ENCODE results near the gene UGT1A6. TPM values are rescaled to one million over a fixed set of nuclear protein-coding genes. Genes with fewer than 3 reads are reported as not detected.
A peak's percentile ranks its signal among the peaks of the same experiment; 100 is the strongest.

The UGT1A6 gene
- total RNA-seq, 1 donor from 2014 or later, result 134 TPM

GRCh38 chr2:233764761-233765160, 72.1 kb downstream of the UGT1A6 start:
- DNase-seq (ENCODE audit: low spot score), result no peak

GRCh38 chr2:233766416-233766815, 73.7 kb downstream of the UGT1A6 start:
- no peak for DNase-seq (ENCODE audit: low spot score)

- no peak for DNase-seq (ENCODE audit: low spot score)
Measured at GRCh38 chr2:233768076-233768475, 75.4 kb downstream of the UGT1A6 start.

GRCh38 chr2:233769260-233769659, 76.6 kb downstream of the UGT1A6 start:
- DNase-seq (ENCODE audit: low spot score), result no peak

- DNase-seq (ENCODE audit: low spot score), result no peak
Measured at GRCh38 chr2:233772153-233772552, 79.5 kb downstream of the UGT1A6 start.

- no peak for DNase-seq (ENCODE audit: low spot score)
Measured at GRCh38 chr2:233772583-233772982, 79.9 kb downstream of the UGT1A6 start.

GRCh38 chr2:233773854-233774253, 81.2 kb downstream of the UGT1A6 start:
- DNase-seq (ENCODE audit: low spot score), result no peak

- no peak for DNase-seq (ENCODE audit: low spot score)
Measured at GRCh38 chr2:233775414-233775813, 82.7 kb downstream of the UGT1A6 start.

- DNase-seq (ENCODE audit: low spot score), result no peak
Measured at GRCh38 chr2:233778030-233778429, 85.3 kb downstream of the UGT1A6 start, which contains the start of gene MROH2A. Gene MROH2A (plus strand): TSS chr2:233778330. CDS start chr2:233779359, 1,029 bp downstream.

- no peak for DNase-seq (ENCODE audit: low spot score)
Measured at GRCh38 chr2:233779722-233780121, 87.0 kb downstream of the UGT1A6 start.

- DNase-seq (ENCODE audit: low spot score), result no peak
Measured at GRCh38 chr2:233780771-233781170, 88.1 kb downstream of the UGT1A6 start.

- DNase-seq (ENCODE audit: low spot score), result no peak
Measured at GRCh38 chr2:233789554-233789953, 96.9 kb downstream of the UGT1A6 start.

- DNase-seq (ENCODE audit: low spot score), result no peak
Measured at GRCh38 chr2:233791151-233791882, 98.6 kb downstream of the UGT1A6 start.

- no peak for DNase-seq (ENCODE audit: low spot score)
Measured at GRCh38 chr2:233791883-233792329, 99.2 kb downstream of the UGT1A6 start.

- DNase-seq (ENCODE audit: low spot score), result no peak
Measured at GRCh38 chr2:233792720-233793119, 100.0 kb downstream of the UGT1A6 start.

- DNase-seq (ENCODE audit: low spot score), result no peak
Measured at GRCh38 chr2:233793465-233794127, 100.9 kb downstream of the UGT1A6 start.

- no peak for DNase-seq (ENCODE audit: low spot score)
Measured at GRCh38 chr2:233794128-233794658, 101.5 kb downstream of the UGT1A6 start.

- DNase-seq (ENCODE audit: low spot score), result no peak
Measured at GRCh38 chr2:233795735-233796171, 103.1 kb downstream of the UGT1A6 start.

GRCh38 chr2:233796254-233796653, 103.6 kb downstream of the UGT1A6 start:
- DNase-seq (ENCODE audit: low spot score), result no peak

- peak; percentile 25 for DNase-seq (ENCODE audit: low spot score)
Measured at GRCh38 chr2:233798335-233799086, 105.8 kb downstream of the UGT1A6 start.

- peak; percentile 37 for DNase-seq (ENCODE audit: low spot score)
Measured at GRCh38 chr2:233799087-233799665, 106.5 kb downstream of the UGT1A6 start.

- no peak for DNase-seq (ENCODE audit: low spot score)
Measured at GRCh38 chr2:233799716-233800115, 107.0 kb downstream of the UGT1A6 start.

Data from ureter (tissue), 1 donor.